SU-DHL-6 (cell line): ENCODE data around the gene DCAF8L2.

Experiments used
- H2AFZ ChIP-seq: fragments of 200-600 bp; sonication (generic); 2 replicates; pipeline ENCODE4 v1.6.1; 2014; ENCODE audit warnings: low read depth, mild to moderate bottlenecking, moderate library complexity, mixed read lengths, antibody characterized with exemption, low read length; ENCODE audit not compliant: severe bottlenecking
- H3F3A ChIP-seq: fragments of 200-600 bp; shearing (Covaris generic); 2 replicates; pipeline ENCODE4 v1.6.0; 2016; ENCODE audit warnings: antibody characterized with exemption, mild to moderate bottlenecking; ENCODE audit not compliant: insufficient read depth
- H3K27ac ChIP-seq: fragments of 200-600 bp; sonication (generic); 2 replicates; pipeline ENCODE4 v1.5.1; 2016; ENCODE audit warnings: low read depth, mild to moderate bottlenecking, low read length, moderate library complexity, mixed read lengths
- H3K27me3 ChIP-seq: fragments of 200-600 bp; sonication (generic), shearing (Covaris generic); 2 replicates; pipeline ENCODE4 v1.6.0; 2014; ENCODE audit warnings: mild to moderate bottlenecking, low read length
- H3K36me3 ChIP-seq: fragments of 200-600 bp; sonication (generic); 2 replicates; pipeline ENCODE4 v1.6.1; 2014; ENCODE audit warnings: mild to moderate bottlenecking, low read length, mixed read lengths
- H3K4me2 ChIP-seq: fragments of 300-600, 200-600 bp; shearing (Covaris generic), sonication (generic); 2 replicates; pipeline ENCODE4 v1.6.0; 2014; ENCODE audit warnings: low read length, low read depth, mild to moderate bottlenecking; ENCODE audit not compliant: poor library complexity, severe bottlenecking
- H3K4me3 ChIP-seq: fragments of 200-600 bp; sonication (generic); 2 replicates; pipeline ENCODE4 v1.5.1; 2014; ENCODE audit warnings: antibody characterized with exemption, low read length, mild to moderate bottlenecking, mixed read lengths; ENCODE audit not compliant: insufficient read depth, poor library complexity, severe bottlenecking
- H3K79me2 ChIP-seq: fragments of 200-600 bp; sonication (generic); 2 replicates; pipeline ENCODE4 v1.6.1; 2014; ENCODE audit warnings: mild to moderate bottlenecking, low read length, moderate library complexity; ENCODE audit not compliant: insufficient read depth
- H3K9ac ChIP-seq: fragments of 200-600 bp; sonication (generic); 2 replicates; pipeline ENCODE4 v1.7.0; 2014; ENCODE audit warnings: mild to moderate bottlenecking, low read length
- H3K9me2 ChIP-seq: fragments of 200-600 bp; sonication (generic); replicated peaks from 2 replicates; pipeline ENCODE4 v1.6.1; 2014; ENCODE audit warnings: low read length; ENCODE audit not compliant: insufficient read depth
- H3K9me3 ChIP-seq: fragments of 200-600 bp; sonication (generic); 2 replicates; pipeline ENCODE4 v1.6.1; 2014; ENCODE audit warnings: low read length, mixed read lengths; ENCODE audit not compliant: insufficient read depth
- H4K20me1 ChIP-seq: fragments of 200-600 bp; sonication (generic); 2 replicates; pipeline ENCODE4 v1.6.1; 2014; ENCODE audit warnings: low read depth, mild to moderate bottlenecking, antibody characterized with exemption, low read length, moderate library complexity, mixed read lengths
- EZH2phosphoT487 ChIP-seq: fragments of 200-600 bp; sonication (generic), shearing (Covaris generic); conservative IDR thresholded peaks from 2 replicates; pipeline ENCODE4 v1.6.1; 2018; ENCODE audit warnings: mild to moderate bottlenecking, antibody characterized with exemption, low read length, moderate library complexity, mixed read lengths
- TF ChIP-seq, protein P1 (sequence below): fragments of 200-600 bp; sonication (generic); IDR thresholded peaks from one replicate; pipeline ENCODE4 v1.5.1; 2017; ENCODE audit warnings: antibody characterized with exemption, mild to moderate bottlenecking, low read length, moderate library complexity; ENCODE audit not compliant: insufficient read depth, poor library complexity, severe bottlenecking

The DCAF8L2 gene

DNA sequence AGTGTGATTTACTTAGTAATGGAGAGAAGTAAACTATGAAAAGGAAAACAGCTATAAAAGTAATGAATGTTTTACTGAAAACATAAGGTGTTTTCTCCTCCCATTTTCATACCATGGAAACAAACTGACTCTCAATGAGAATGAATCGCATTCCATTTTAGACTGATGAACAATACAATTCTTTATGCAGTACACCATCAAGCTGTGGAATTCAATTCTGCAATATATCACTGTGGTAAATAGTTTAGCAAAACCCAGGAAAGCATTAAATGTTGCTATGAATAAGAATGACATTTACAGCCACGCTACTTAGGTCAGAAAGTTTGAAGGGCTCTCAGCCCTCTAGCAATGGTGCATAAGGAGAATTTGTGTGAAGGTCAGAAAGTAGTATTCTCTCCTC is 7.4 kb downstream of the DCAF8L2 start:
- H3K9ac ChIP-seq: no peak overlapping the region
- no peak overlapping the region for H3K27ac ChIP-seq
- no peaks in the 10 kb centered on the region for H3K27me3 ChIP-seq
- H3K9me3 ChIP-seq: no peaks in the 10 kb centered on the region
- H3K4me2 ChIP-seq: no peak overlapping the region
- H2AFZ ChIP-seq: no peak overlapping the region
- H3K79me2 ChIP-seq: no peaks in the 10 kb centered on the region
- no peak overlapping the region for H3K4me3 ChIP-seq
- no peaks in the 10 kb centered on the region for H4K20me1 ChIP-seq
- H3K9me2 ChIP-seq: no peaks in the 10 kb centered on the region
- H3K36me3 ChIP-seq: no peaks in the 10 kb centered on the region
- TF ChIP-seq EZH2phosphoT487: no peak
- TF ChIP-seq, protein P1, sequence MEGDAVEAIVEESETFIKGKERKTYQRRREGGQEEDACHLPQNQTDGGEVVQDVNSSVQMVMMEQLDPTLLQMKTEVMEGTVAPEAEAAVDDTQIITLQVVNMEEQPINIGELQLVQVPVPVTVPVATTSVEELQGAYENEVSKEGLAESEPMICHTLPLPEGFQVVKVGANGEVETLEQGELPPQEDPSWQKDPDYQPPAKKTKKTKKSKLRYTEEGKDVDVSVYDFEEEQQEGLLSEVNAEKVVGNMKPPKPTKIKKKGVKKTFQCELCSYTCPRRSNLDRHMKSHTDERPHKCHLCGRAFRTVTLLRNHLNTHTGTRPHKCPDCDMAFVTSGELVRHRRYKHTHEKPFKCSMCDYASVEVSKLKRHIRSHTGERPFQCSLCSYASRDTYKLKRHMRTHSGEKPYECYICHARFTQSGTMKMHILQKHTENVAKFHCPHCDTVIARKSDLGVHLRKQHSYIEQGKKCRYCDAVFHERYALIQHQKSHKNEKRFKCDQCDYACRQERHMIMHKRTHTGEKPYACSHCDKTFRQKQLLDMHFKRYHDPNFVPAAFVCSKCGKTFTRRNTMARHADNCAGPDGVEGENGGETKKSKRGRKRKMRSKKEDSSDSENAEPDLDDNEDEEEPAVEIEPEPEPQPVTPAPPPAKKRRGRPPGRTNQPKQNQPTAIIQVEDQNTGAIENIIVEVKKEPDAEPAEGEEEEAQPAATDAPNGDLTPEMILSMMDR: no peak
- H3F3A ChIP-seq: no peaks in the 10 kb centered on the region

GRCh38 chrX:27598312-27598711 is 8.2 kb downstream of the DCAF8L2 start:
- H2AFZ ChIP-seq: no peak overlapping the region
- no peak overlapping the region for H3K9ac ChIP-seq
- H3K9me2 ChIP-seq: no peaks in the 10 kb centered on the region
- no peaks in the 10 kb centered on the region for H3F3A ChIP-seq
- no peaks in the 10 kb centered on the region for H3K36me3 ChIP-seq
- H3K27ac ChIP-seq: no peak overlapping the region
- no peaks in the 10 kb centered on the region for H3K9me3 ChIP-seq
- H3K27me3 ChIP-seq: no peaks in the 10 kb centered on the region
- TF ChIP-seq, protein P1: no peak
- TF ChIP-seq EZH2phosphoT487: no peak
- no peaks in the 10 kb centered on the region for H3K79me2 ChIP-seq
- no peaks in the 10 kb centered on the region for H4K20me1 ChIP-seq
- no peak overlapping the region for H3K4me3 ChIP-seq
- no peak overlapping the region for H3K4me2 ChIP-seq

GRCh38 chrX:27599928-27600327 is 9.8 kb downstream of the DCAF8L2 start:
- no peaks in the 10 kb centered on the region for H3K9me2 ChIP-seq
- TF ChIP-seq, protein P1: no peak
- no peak overlapping the region for H3K4me2 ChIP-seq
- no peaks in the 10 kb centered on the region for H4K20me1 ChIP-seq
- no peaks in the 10 kb centered on the region for H3K27me3 ChIP-seq
- H2AFZ ChIP-seq: no peak overlapping the region
- H3K27ac ChIP-seq: no peak overlapping the region
- no peaks in the 10 kb centered on the region for H3K79me2 ChIP-seq
- no peaks in the 10 kb centered on the region for H3F3A ChIP-seq
- H3K4me3 ChIP-seq: no peak overlapping the region
- no peaks in the 10 kb centered on the region for H3K36me3 ChIP-seq
- no peak overlapping the region for H3K9ac ChIP-seq
- no peaks in the 10 kb centered on the region for H3K9me3 ChIP-seq

- Histone ChIP-seq H3K79me2 (no peaks in the 10 kb centered on the region), H3K9ac (no peak overlapping the region), H3K4me2 (no peak overlapping the region), H3K27ac (no peak overlapping the region), H3K27me3 (no peaks in the 10 kb centered on the region), H3K36me3 (no peaks in the 10 kb centered on the region), H3K4me3 (no peak overlapping the region), H3K9me3 (no peaks in the 10 kb centered on the region), H3K9me2 (no peaks in the 10 kb centered on the region), H4K20me1 (no peaks in the 10 kb centered on the region), H2AFZ (no peak overlapping the region), H3F3A (no peaks in the 10 kb centered on the region)
- no peak for TF ChIP-seq EZH2phosphoT487
- TF ChIP-seq, protein P1: no peak
Measured at GRCh38 chrX:27600686-27601085, 10.5 kb downstream of the DCAF8L2 start.
